ENCODE results near the gene MEGF11. TPM values are rescaled to one million over a fixed set of nuclear protein-coding genes. Genes with fewer than 3 reads are reported as not detected.
A peak's percentile ranks its signal among the peaks of the same experiment; 100 is the strongest.

Gene MEGF11
- total and polyA plus RNA-seq, 3 experiments from 2014 or later: not detected

DNA sequence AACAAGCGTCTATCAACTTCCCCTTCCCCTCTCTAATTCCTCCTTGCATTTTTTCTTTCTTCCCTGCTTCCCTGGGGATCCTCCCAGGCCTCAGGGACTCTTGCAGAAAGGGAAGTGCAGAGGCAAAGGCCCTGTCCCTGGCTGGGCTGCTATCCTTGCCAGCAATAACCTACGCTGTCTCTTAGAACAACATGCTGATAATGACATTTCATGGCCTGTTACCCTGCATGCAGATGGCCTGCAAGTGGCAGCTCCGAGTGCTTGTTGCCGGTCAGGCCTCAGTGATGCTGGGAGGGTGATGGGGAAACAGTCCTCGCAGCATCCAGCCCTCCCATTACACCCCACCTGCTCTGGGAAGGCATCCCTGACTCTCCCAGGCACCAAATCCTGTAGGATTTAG lies 216.7 kb downstream of the MEGF11 start:
- peaks cover 16% of the 10 kb centered on the region for H3K27me3 ChIP-seq (ENCODE audit: insufficient read depth, low read length, poor library complexity, severe bottlenecking)
- H3K4me1 ChIP-seq (ENCODE audit: insufficient read depth, low read length): no peaks in the 10 kb centered on the region
- no peaks in the 10 kb centered on the region for H3K9me3 ChIP-seq (ENCODE audit: low read length)
- Mint-ChIP-seq H3K9me3 (peaks cover 0 to 4% (median 2%) of the 10 kb centered on the region in 5 donors), H3K36me3 (peaks cover 0 to 5% (median 0%) of the 10 kb centered on the region in 3 donors), H3K27me3 (peaks cover 16 to 61% of the 10 kb centered on the region in 2 donors), H3K27ac (no peak overlapping the region), H3K4me3 (no peak overlapping the region), H3K4me1 (no peaks in the 10 kb centered on the region)
- ChIA-PET CTCF (no interaction called here), POLR2A (no interaction called here)
- no peak overlapping the region for H3K27ac ChIP-seq (ENCODE audit: low read depth, low read length)
- DNase-seq: no peak
- no peaks in the 10 kb centered on the region for H3K36me3 ChIP-seq (ENCODE audit: insufficient read depth, low read length)
- no peak overlapping the region for H3K4me3 ChIP-seq (ENCODE audit: low read length)

DNA sequence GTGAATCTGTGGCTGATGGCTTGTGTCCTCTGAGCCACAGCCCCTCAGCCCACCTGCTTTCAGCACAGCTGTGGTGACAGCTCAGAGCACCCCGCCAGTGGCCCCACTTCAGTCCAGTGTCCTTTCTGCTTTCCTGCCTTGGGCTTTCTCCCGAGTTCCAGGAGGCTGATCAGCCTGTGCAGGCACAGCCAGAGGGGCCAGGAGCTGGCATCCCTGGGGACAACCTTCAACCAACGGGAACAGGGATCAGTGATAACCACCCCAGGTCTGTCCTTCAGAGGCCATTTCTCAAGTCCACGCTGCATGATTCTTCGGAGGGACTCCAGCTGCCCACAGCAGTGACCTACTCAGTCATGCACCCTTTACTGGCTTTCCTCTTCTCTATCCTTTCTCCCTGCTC lies 217.6 kb downstream of the MEGF11 start:
- CTCF ChIA-PET: no interaction called here

DNA sequence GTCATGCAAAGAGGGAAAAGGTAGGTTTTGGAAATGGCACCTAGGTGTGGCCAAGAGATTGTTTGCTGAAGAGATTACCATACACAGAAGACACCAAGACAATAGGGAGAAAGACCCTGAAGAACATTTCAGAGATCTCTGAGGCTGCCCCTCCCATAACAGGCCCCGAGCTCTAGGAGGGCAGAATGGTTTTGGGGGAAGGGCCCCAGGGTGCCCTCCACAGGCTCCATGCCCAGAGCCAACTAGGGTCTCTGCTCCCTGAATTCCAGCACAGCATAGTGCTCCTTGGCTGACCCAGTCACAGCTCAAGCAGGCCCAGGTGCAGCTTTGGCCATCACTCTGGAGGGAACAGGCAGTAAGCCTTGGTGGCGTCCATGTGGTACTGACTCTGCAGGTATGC lies 220.4 kb downstream of the MEGF11 start:
- Mint-ChIP-seq H3K36me3 (peaks cover 0 to 5% (median 0%) of the 10 kb centered on the region in 3 donors), H3K27me3 (peaks cover 12 to 54% of the 10 kb centered on the region in 2 donors), H3K4me1 (no peaks in the 10 kb centered on the region), H3K9me3 (peaks cover 0 to 11% (median 4%) of the 10 kb centered on the region in 5 donors), H3K4me3 (no peak overlapping the region), H3K27ac (no peak overlapping the region)
- POLR2A ChIA-PET: no interaction called here
- no peaks in the 10 kb centered on the region for H3K36me3 ChIP-seq (ENCODE audit: insufficient read depth, low read length)
- no peaks in the 10 kb centered on the region for H3K4me1 ChIP-seq (ENCODE audit: insufficient read depth, low read length)
- peaks cover 10% of the 10 kb centered on the region for H3K27me3 ChIP-seq (ENCODE audit: insufficient read depth, low read length, poor library complexity, severe bottlenecking)
- CTCF ChIA-PET: no interaction called here
- no peak for DNase-seq
- no peaks in the 10 kb centered on the region for H3K9me3 ChIP-seq (ENCODE audit: low read length)
- H3K27ac ChIP-seq (ENCODE audit: low read depth, low read length): no peak overlapping the region
- no peak overlapping the region for H3K4me3 ChIP-seq (ENCODE audit: low read length)

More for the DNA sequence above, 217.6 kb downstream of the MEGF11 start:
- Mint-ChIP-seq H3K4me1 (no peaks in the 10 kb centered on the region), H3K27ac (no peak overlapping the region), H3K27me3 (peaks cover 16 to 60% of the 10 kb centered on the region in 2 donors), H3K36me3 (peaks cover 0 to 5% (median 0%) of the 10 kb centered on the region in 3 donors), H3K4me3 (no peak overlapping the region), H3K9me3 (peaks cover 0 to 11% (median 4%) of the 10 kb centered on the region in 5 donors)
- POLR2A ChIA-PET: no interaction called here
- Histone ChIP-seq H3K27ac (ENCODE audit: low read depth, low read length) (no peak overlapping the region), H3K9me3 (ENCODE audit: low read length) (no peaks in the 10 kb centered on the region), H3K27me3 (ENCODE audit: insufficient read depth, low read length, poor library complexity, severe bottlenecking) (peaks cover 16% of the 10 kb centered on the region), H3K4me3 (ENCODE audit: low read length) (no peak overlapping the region), H3K36me3 (ENCODE audit: insufficient read depth, low read length) (no peaks in the 10 kb centered on the region), H3K4me1 (ENCODE audit: insufficient read depth, low read length) (no peaks in the 10 kb centered on the region)
- no peak for DNase-seq

DNA sequence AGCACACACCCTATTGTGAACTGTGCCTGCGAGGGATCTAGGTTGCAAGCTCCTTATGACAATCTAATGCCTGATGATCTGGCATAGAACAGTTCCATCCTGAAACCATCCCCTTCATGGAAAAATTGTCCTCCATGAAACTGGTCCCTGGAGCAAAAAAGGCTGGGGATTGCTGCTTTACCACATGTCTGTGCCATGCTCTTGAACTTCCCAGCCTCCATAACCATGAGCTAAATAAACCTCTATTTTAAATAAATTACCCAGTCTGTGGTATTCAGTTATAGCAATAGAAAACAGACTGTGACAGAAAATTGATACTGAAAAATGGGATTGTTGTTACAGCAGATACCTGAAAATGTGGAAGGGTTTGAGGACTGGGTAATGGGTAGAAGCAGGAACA lies 221.5 kb downstream of the MEGF11 start:
- Histone ChIP-seq H3K27me3 (ENCODE audit: insufficient read depth, low read length, poor library complexity, severe bottlenecking) (peaks cover 4% of the 10 kb centered on the region), H3K9me3 (ENCODE audit: low read length) (no peaks in the 10 kb centered on the region), H3K4me3 (ENCODE audit: low read length) (no peak overlapping the region), H3K27ac (ENCODE audit: low read depth, low read length) (no peak overlapping the region), H3K36me3 (ENCODE audit: insufficient read depth, low read length) (no peaks in the 10 kb centered on the region), H3K4me1 (ENCODE audit: insufficient read depth, low read length) (no peaks in the 10 kb centered on the region)
- Mint-ChIP-seq H3K27ac (no peak overlapping the region), H3K9me3 (peaks cover 0 to 11% (median 4%) of the 10 kb centered on the region in 5 donors), H3K36me3 (peaks cover 0 to 5% (median 0%) of the 10 kb centered on the region in 3 donors), H3K4me3 (no peak overlapping the region), H3K27me3 (peaks cover 10 to 52% of the 10 kb centered on the region in 2 donors), H3K4me1 (no peaks in the 10 kb centered on the region)
- DNase-seq: no peak
- CTCF ChIA-PET: no interaction called here
- POLR2A ChIA-PET: no interaction called here

DNA sequence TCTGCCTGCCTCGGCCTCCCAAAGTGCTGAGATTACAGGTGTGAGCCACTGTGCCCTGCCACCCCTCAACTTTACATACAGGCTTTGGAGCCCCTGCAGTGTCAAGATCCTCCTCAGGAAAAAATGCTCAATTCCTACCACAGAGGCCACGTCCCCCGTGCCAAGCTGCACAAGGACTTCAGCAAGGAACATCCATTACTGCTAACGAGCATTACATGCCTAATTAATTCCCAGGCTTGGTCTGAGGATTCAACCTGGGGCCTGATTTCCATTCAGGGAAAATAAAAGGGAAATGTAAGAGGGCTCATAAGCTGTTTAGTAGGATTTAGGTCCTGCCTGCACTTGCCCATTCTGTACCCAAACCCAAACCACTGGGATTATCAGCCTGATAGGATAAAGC lies 222.9 kb downstream of the MEGF11 start:
- CTCF ChIA-PET: no interaction called here

DNA sequence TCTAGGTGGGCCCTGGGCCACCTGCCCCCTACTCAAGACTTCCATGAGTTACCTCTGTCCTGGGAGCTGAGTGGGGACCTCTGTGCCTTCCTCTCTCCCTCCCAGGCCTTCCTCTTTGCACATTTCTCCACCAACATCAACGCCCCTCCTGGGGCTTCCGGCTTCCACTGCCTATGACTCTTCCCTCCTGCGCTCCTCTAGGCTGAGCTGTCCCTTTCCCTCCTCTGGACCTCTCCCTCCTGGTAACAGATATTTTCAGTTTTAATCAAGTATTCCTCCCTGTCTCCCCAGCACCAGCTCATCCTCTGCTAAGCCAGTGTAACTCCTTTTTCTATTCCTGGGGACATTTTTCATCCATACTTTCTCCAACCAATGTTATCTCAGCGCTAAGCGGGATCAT lies 223.9 kb downstream of the MEGF11 start:
- peaks cover 0 to 3% (median 0%) of the 10 kb centered on the region in 3 donors for H3K36me3 Mint-ChIP-seq
- peaks cover 15 to 50% of the 10 kb centered on the region in 2 donors for H3K27me3 Mint-ChIP-seq
- H3K4me1 ChIP-seq (ENCODE audit: insufficient read depth, low read length): no peaks in the 10 kb centered on the region
- DNase-seq: no peak
- H3K27ac Mint-ChIP-seq: no peak overlapping the region
- no peaks in the 10 kb centered on the region for H3K4me1 Mint-ChIP-seq
- no peak overlapping the region for H3K4me3 Mint-ChIP-seq
- no peaks in the 10 kb centered on the region for H3K9me3 ChIP-seq (ENCODE audit: low read length)
- no peaks in the 10 kb centered on the region for H3K36me3 ChIP-seq (ENCODE audit: insufficient read depth, low read length)
- H3K9me3 Mint-ChIP-seq: peaks cover 0 to 11% (median 4%) of the 10 kb centered on the region in 5 donors
- no peak overlapping the region for H3K4me3 ChIP-seq (ENCODE audit: low read length)
- CTCF ChIA-PET: no interaction called here
- H3K27ac ChIP-seq (ENCODE audit: low read depth, low read length): no peak overlapping the region
- no peaks in the 10 kb centered on the region for H3K27me3 ChIP-seq (ENCODE audit: insufficient read depth, low read length, poor library complexity, severe bottlenecking)
- POLR2A ChIA-PET: no interaction called here

More for the DNA sequence above, 222.9 kb downstream of the MEGF11 start:
- H3K27me3 Mint-ChIP-seq: peaks cover 9 to 44% of the 10 kb centered on the region in 2 donors
- no peak overlapping the region for H3K4me3 ChIP-seq (ENCODE audit: low read length)
- DNase-seq: no peak
- H3K27me3 ChIP-seq (ENCODE audit: insufficient read depth, low read length, poor library complexity, severe bottlenecking): no peaks in the 10 kb centered on the region
- peaks cover 0 to 11% (median 4%) of the 10 kb centered on the region in 5 donors for H3K9me3 Mint-ChIP-seq
- H3K27ac ChIP-seq (ENCODE audit: low read depth, low read length): no peak overlapping the region
- no peaks in the 10 kb centered on the region for H3K36me3 ChIP-seq (ENCODE audit: insufficient read depth, low read length)
- POLR2A ChIA-PET: no interaction called here
- H3K27ac Mint-ChIP-seq: no peak overlapping the region
- no peaks in the 10 kb centered on the region for H3K4me1 Mint-ChIP-seq
- H3K4me3 Mint-ChIP-seq: no peak overlapping the region
- H3K9me3 ChIP-seq (ENCODE audit: low read length): no peaks in the 10 kb centered on the region
- H3K4me1 ChIP-seq (ENCODE audit: insufficient read depth, low read length): no peaks in the 10 kb centered on the region
- peaks cover 0 to 5% (median 0%) of the 10 kb centered on the region in 3 donors for H3K36me3 Mint-ChIP-seq

DNA sequence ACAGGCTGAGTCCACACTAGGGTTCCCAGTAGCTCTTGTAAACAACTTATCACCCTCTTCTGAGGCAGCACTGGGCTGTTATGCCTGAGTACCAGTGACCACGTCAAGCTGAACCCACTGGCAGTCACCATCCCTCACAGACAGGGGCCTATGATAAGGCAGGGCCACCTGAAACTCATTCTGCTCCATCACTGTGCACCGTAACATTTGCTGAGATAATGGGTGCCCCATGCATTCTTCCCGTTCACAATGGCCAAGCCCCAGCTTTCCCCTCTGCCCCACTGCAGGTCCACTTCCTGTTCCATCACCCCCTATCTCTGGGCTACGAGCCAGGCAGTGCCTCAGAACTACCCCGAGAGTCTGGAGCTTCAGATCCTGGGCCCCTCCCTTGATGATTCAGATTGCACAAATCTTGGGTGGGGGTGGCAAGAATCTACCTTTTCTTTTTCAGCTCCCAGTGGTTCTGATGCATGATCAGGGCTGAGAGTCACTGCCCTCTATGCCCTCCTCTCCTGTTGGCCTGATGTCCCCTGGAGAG lies 226.2 kb downstream of the MEGF11 start:
- no peak for DNase-seq
- Histone ChIP-seq H3K36me3 (ENCODE audit: insufficient read depth, low read length) (no peaks in the 10 kb centered on the region), H3K27me3 (ENCODE audit: insufficient read depth, low read length, poor library complexity, severe bottlenecking) (no peaks in the 10 kb centered on the region), H3K27ac (ENCODE audit: low read depth, low read length) (no peak overlapping the region), H3K4me1 (ENCODE audit: insufficient read depth, low read length) (no peaks in the 10 kb centered on the region), H3K9me3 (ENCODE audit: low read length) (no peaks in the 10 kb centered on the region), H3K4me3 (ENCODE audit: low read length) (no peak overlapping the region)
- Mint-ChIP-seq H3K9me3 (peaks cover 0 to 9% (median 2%) of the 10 kb centered on the region in 5 donors), H3K36me3 (no peaks in the 10 kb centered on the region), H3K27me3 (peaks cover 19 to 52% of the 10 kb centered on the region in 2 donors), H3K4me1 (no peaks in the 10 kb centered on the region), H3K4me3 (no peak overlapping the region), H3K27ac (no peak overlapping the region)
- POLR2A ChIA-PET: no interaction called here
- CTCF ChIA-PET: no interaction called here

DNA sequence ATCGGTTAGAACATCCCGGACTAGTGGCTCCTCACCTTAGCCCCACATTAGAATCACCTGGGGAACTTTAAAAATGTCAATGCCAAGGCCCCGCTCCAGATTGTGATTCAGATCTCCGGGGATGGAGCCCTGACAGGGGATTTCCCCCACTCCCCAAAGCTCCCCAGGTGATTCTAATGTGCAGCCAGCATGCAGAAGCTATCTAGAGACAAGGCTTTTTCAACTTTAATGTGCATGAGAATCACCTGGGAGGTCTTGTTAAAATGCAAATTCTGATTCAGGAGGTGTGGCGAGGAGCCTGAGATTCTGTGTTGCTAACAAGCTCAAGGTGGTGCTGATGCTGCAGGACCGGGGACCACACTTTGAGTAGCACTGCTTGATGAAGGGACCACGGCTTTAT lies 227.6 kb downstream of the MEGF11 start:
- no peak overlapping the region for H3K4me3 Mint-ChIP-seq
- POLR2A ChIA-PET: no interaction called here

More for the DNA sequence above, 227.6 kb downstream of the MEGF11 start:
- H3K9me3 ChIP-seq (ENCODE audit: low read length): no peaks in the 10 kb centered on the region
- Mint-ChIP-seq H3K9me3 (no peaks in the 10 kb centered on the region), H3K27me3 (peaks cover 21 to 57% of the 10 kb centered on the region in 2 donors), H3K27ac (peak overlapping the region in 1 of 8 donors; percentile 81), H3K36me3 (no peaks in the 10 kb centered on the region), H3K4me1 (no peaks in the 10 kb centered on the region)
- no peak for DNase-seq
- no peaks in the 10 kb centered on the region for H3K27me3 ChIP-seq (ENCODE audit: insufficient read depth, low read length, poor library complexity, severe bottlenecking)
- H3K4me3 ChIP-seq (ENCODE audit: low read length): no peak overlapping the region
- H3K27ac ChIP-seq (ENCODE audit: low read depth, low read length): no peak overlapping the region
- no peaks in the 10 kb centered on the region for H3K36me3 ChIP-seq (ENCODE audit: insufficient read depth, low read length)
- CTCF ChIA-PET: no interaction called here
- H3K4me1 ChIP-seq (ENCODE audit: insufficient read depth, low read length): no peaks in the 10 kb centered on the region
